Measurements from ENCODE around the gene ITCH. TPM values are rescaled to one million over a fixed set of nuclear protein-coding genes. Genes with fewer than 3 reads are reported as not detected.

ITCH gene
- total and polyA plus RNA-seq, 9 of the 15 experiments (the other 6 are each of a cell fraction or from before 2014, with no cell fraction given), result 7.5 to 53.0 (median 22.9) TPM

DNA sequence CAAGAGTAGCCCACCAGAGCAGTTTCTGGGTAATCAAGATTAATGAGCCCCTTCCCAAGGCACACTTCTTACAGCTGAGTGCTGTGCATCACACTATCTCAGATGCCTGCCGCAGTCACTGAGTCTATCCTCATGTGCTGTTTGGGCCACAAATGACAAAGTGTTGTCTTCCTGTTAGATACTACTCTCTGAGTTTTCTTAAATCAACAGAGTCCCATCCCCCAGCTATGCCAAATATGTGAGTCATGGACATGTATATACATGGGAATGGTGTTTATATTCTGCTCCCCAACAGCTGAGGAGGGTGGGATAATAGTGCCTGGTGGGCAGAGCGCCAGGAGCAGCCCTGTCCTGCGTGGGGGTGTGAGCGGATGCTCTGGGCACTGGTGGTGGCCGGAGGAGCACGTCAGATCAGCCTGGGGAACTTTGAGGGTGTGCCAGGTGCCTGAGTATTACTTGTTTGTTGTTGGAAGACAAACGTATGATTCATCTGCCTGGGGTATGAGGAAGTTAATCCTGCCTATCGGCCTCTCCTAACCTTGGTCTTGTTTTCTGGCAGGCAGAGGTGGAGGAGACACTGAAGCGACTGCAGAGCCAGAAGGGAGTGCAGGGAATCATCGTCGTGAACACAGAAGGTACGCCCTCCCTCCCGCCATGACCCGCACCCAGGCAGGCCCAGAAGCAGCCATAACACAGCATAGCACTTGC lies 162.8 kb downstream of the ITCH start:
- POLR2A ChIA-PET, result interaction anchor here (1.2 kb wide), 1 partner anchor 9 kb away, joined by 4 read pairs; the partner anchor contains the start of gene DYNLRB1
- TF ChIP-seq MLLT1 (IDR thresholded peaks at IDR 0.05) (peak in 1 of 2 experiments; percentile 92; a peak in 2 of 4 replicates), ZNF583 (CRISPR knock-in tag; IDR thresholded peaks at IDR 0.05) (no peak), ZNF79 (CRISPR knock-in tag; IDR thresholded peaks at IDR 0.05; ENCODE audit: low read depth) (no peak), ZBTB33 (CRISPR knock-in tag; IDR thresholded peaks at IDR 0.05) (peak; percentile 75; the same call in 1 of the 2 replicates), FOSL1 (tag; conservative IDR thresholded peaks at IDR 0.05) (peak; percentile 92), BRCA1 (IDR thresholded peaks at IDR 0.05) (no peak), BRCA1 (CRISPR knock-in tag; IDR thresholded peaks at IDR 0.05) (no peak), PKNOX1 (IDR thresholded peaks at IDR 0.05) (no peak), ZNF449 (CRISPR knock-in tag; IDR thresholded peaks at IDR 0.05) (no peak), MAFF (IDR thresholded peaks at IDR 0.05; ENCODE audit: low read length) (no peak), JUND (IDR thresholded peaks at IDR 0.05; ENCODE audit: borderline replicate concordance, low read depth, low read length) (peak; percentile 19; the same call in 1 of the 2 replicates), JUND (tag; IDR thresholded peaks at IDR 0.05; ENCODE audit: borderline replicate concordance, low read depth, low read length) (peak; percentile 53; the same call in 1 of the 3 replicates), HDAC6 (IDR thresholded peaks at IDR 0.05; ENCODE audit: low read depth, low read length) (no peak), MAFG (tag; conservative IDR thresholded peaks at IDR 0.05) (no peak), RBM14 (IDR thresholded peaks at IDR 0.05; ENCODE audit: borderline replicate concordance, insufficient read depth, low read depth, low read length) (no peak), NFIC (IDR thresholded peaks at IDR 0.05) (peak; percentile 55; the same call in 1 of the 2 replicates)

More for the DNA sequence above, 162.8 kb downstream of the ITCH start:
- Histone ChIP-seq H4K20me1 (replicated peaks; ENCODE audit: control insufficient read depth, insufficient read depth, low read length) (peaks cover 20% of the 10 kb centered on the region), H3K27ac (ENCODE audit: extremely low read depth, low read depth, low read length) (peak overlapping the region; percentile 61; the same call in 2 of the 3 replicates), H3K4me2 (ENCODE audit: insufficient read depth, low read length) (peak overlapping the region; percentile 4; the same call in 1 of the 2 replicates), H2AFZ (ENCODE audit: low read depth, low read length) (no peak overlapping the region), H3K27me3 (ENCODE audit: control insufficient read depth in 2 of 2, insufficient read depth in 2 of 2, low read length in 2 of 2) (no peaks in the 10 kb centered on the region), H3K4me1 (replicated peaks in 1 of 2; ENCODE audit: control insufficient read depth in 2 of 2, insufficient read depth in 2 of 2, low read length in 2 of 2) (peaks cover 15 to 17% of the 10 kb centered on the region in 2 experiments), H3K9ac (ENCODE audit: insufficient read depth in 1 of 2, low read depth in 2 of 2, low read length in 2 of 2) (peak overlapping the region in 1 of 2 experiments; percentile 57; a peak in 2 of 4 replicates), H3K4me3 (no peak overlapping the region), H3K9me3 (replicated peaks; ENCODE audit: control insufficient read depth, insufficient read depth, low read depth, low read length) (no peaks in the 10 kb centered on the region; the same call in 1 of the 2 replicates), H3K79me2 (ENCODE audit: control insufficient read depth, insufficient read depth, low read length) (peaks cover 48% of the 10 kb centered on the region), H3K9me1 (ENCODE audit: control insufficient read depth, insufficient read depth, low read length) (no peaks in the 10 kb centered on the region), H3K36me3 (ENCODE audit: control insufficient read depth, insufficient read depth, low read length) (peaks cover 72% of the 10 kb centered on the region)
- CTCF ChIA-PET (ENCODE audit: low intra/inter-chr PET ratio), result no interaction called here
- no peak for ATAC-seq
- in situ Hi-C loops (cut with MboI), result loop anchor here (10.0 kb wide), 1 partner anchor 331 kb away; no protein-coding TSS in a partner anchor
- no TSS peak for BruUV-seq (replicated peaks)
- DNase-seq (ENCODE audit: extremely low read depth in 1 of 4, low spot score in 3 of 4), result peak in 1 of 4 experiments; percentile 19
- WGBS (ENCODE audit: insufficient coverage, low coverage, missing lambda C conversion rate), result 70% methylated on average over 14 of the region's 14 CpGs
- peak; percentile 54 for FAIRE-seq
- intact Hi-C loops (cut with micrococcal nuclease), result no loop called here
